ENCODE measurements around the gene FAM161A.

- TF ChIP-seq CTCF (IDR thresholded peaks at IDR 0.05) (no peak), POLR2A (IDR thresholded peaks at IDR 0.05) (no peak), EP300 (IDR thresholded peaks at IDR 0.05) (no peak)
Measured at GRCh38 chr2:61877571-61878245, 23.8 kb upstream of the FAM161A start.
